NCI-H446 (cell line): ENCODE data around the gene INPP5D.
"Not testable (repeated sequence)": the region's sequence is repeated elsewhere in the genome, so short reads cannot be mapped to it uniquely, and the experiment has no call there.

Source experiments
- DNase-seq, 2 experiments: peaks; one replicate each; lab custom pipeline; 2025; lab: John Stamatoyannopoulos, UW

INPP5D gene

GRCh38 chr2:233032551-233033320 lies 27.4 kb upstream of the INPP5D start, which contains the start of gene NEU2:
Gene NEU2 (plus strand): TSS chr2:233032672. CDS start chr2:233032672, 0 bp downstream.
- DNase-seq: no peak

GRCh38 chr2:233033672-233034071 lies 26.5 kb upstream of the INPP5D start:
- no peak for DNase-seq

DNA sequence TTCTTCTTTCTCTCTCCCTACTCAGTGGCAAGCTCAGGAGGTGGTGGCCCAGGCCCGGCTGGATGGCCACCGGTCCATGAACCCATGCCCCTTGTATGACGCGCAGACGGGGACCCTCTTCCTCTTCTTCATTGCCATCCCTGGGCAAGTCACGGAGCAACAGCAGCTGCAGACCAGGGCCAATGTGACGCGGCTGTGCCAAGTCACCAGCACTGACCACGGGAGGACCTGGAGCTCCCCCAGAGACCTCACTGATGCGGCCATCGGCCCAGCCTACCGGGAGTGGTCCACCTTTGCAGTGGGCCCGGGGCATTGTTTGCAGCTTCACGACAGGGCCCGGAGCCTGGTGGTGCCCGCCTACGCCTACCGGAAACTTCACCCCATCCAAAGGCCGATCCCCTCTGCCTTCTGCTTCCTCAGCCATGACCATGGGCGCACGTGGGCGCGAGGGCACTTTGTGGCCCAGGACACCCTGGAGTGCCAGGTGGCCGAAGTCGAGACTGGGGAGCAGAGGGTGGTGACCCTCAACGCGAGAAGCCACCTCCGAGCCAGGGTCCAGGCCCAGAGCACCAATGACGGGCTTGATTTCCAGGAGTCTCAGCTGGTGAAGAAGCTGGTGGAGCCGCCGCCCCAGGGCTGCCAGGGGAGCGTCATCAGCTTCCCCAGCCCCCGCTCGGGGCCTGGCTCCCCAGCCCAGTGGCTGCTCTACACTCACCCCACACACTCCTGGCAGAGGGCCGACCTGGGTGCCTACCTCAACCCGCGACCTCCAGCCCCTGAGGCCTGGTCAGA lies 25.9 kb upstream of the INPP5D start:
- DNase-seq: no peak

DNA sequence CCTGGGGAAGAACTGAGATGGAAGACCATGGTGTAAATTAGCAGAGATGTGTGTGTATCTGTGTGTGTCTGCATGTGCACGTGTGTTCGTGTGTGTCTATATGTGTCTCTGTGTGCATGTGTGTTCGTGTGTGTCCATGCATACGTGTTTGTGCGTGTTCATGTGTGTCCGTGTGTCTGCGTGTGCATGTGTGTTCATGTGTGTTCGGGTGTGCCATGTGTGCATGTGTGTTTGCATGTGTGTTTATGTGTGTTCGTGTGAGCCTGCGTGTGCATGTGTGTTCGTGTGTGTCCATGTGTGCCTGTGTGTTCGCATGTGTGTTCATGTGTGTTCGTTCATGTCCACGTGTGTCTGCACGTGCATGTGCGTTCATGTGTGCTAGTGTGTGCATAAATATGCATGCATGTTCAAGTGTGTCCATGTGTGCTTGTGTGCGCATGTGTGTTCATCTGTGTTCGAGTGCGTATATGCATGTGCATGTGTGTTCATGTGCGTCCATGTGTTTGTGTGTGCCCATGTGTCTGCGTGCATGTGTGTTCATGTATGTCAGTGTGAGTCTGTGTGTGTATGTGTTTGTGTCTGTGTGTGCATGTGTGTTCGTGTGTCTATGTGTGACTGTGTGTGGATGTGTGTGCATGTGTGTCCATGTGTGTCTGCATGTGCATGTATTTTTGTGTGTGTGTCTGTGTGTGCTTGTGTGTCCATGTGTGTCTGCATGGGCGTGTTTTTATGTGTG lies 24.5 kb upstream of the INPP5D start:
- no peak for DNase-seq

DNA sequence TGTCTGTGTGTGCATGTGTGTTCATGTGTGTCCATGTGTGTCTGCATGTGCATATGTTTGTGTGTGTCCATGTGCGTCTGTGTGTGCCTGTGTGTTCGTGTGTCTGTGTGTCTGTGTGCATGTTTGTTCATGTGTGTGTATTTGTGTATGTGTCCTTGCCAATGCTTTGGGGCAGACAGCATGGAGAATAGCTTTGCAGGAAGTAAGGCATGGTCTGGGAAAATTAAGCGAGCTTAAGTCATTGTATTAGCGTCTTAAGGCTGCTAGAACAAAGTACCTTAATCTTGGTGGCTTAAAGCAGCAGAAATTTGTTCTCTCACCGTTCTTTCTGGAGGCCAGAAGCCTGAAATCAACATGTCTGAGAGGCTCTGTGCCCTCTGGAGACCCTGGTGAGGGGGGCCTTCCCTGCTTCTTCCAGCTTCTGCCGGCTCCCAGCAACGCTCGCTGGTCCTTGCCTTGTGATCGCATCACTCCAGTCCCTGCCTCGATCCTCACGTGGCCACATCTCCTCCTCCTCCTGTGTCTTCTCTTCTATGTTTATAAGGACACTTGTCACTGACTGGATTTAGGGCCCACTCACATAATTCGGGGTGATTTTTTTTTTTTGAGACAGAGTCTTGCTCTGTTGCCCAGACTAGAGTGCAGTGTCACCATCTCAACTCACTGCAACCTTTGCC lies 23.8 kb upstream of the INPP5D start:
- no peak for DNase-seq

DNA sequence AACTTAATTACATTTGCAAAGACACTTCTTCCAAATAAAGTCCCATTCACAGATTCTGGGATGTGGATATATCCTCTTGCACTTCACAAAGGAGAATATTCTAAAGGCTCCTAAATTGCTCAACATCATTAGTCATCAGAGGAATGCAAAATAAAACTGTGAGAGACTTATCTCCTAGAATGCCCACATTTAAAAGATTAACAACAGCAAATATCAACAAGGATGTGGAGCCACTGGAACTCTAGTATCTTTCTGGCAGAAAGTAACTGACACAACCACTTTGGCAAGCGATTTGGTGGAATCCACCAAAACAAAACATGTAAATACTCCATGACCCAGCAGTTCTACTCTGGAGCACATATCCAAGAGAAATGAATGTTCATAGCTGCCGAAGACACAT lies 23.1 kb upstream of the INPP5D start:
- DNase-seq: no peak

GRCh38 chr2:233039212-233039845 lies 20.8 kb upstream of the INPP5D start:
- DNase-seq: no peak

GRCh38 chr2:233039846-233040530 lies 20.2 kb upstream of the INPP5D start:
- no peak for DNase-seq

- no peak for DNase-seq
These were observed 19.6 kb upstream of the INPP5D start for GRCh38 chr2:233040571-233040970.

GRCh38 chr2:233041722-233042323 lies 18.3 kb upstream of the INPP5D start:
- DNase-seq: no peak

GRCh38 chr2:233042549-233042948 lies 17.6 kb upstream of the INPP5D start:
- no peak for DNase-seq

DNA sequence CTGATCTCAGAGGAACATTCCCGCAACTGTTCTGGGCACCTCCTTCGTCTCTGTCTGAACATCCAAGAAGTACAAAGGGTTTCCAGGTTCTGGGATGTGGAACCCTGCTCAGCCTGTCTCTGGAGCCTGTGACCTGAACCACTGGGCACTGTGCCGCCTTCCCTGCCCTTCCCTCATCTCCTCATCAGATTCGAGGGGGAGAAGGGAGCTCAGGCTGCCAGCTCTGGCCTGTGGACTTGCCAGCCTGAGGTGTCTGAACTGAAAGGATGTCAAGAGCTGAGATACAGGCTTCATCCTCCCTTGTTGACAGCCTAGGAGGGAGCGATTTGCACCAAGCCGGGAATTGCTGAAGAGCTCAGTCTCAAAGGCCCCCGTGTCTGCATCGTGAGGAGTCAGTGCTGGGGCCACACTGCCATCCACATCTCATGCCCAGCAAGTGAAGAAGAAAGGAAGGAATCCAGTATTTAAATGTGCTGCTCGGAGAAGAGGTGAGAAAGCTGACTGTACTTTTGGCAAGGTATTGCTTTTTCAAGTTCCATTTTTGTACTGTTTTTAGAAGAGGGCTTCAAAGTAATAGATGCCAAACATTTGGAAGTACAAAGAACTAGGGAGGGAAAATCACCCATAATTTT lies 15.1 kb upstream of the INPP5D start:
- no peak for DNase-seq

GRCh38 chr2:233047206-233047605 lies 12.9 kb upstream of the INPP5D start:
- no peak for DNase-seq

DNA sequence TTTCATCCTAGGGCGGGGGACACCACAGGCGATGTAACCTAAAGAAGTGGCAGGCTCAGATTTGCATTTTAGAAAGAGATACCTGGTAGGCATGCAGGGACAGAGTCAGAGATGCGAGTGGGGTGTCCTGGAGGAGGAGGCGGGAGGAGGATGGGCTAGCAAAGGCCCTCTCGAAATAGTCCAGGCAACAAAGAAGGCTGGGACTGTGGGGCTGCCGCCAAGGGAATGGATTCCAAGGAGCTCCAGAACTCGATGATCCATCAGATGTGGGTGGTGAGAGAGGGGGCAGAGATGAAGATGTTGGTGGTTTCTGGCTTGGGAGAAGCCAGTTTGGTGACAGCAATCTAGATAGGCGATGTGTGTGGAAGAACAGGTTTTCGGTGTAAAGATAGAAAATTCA lies 12.5 kb upstream of the INPP5D start:
- no peak for DNase-seq

DNA sequence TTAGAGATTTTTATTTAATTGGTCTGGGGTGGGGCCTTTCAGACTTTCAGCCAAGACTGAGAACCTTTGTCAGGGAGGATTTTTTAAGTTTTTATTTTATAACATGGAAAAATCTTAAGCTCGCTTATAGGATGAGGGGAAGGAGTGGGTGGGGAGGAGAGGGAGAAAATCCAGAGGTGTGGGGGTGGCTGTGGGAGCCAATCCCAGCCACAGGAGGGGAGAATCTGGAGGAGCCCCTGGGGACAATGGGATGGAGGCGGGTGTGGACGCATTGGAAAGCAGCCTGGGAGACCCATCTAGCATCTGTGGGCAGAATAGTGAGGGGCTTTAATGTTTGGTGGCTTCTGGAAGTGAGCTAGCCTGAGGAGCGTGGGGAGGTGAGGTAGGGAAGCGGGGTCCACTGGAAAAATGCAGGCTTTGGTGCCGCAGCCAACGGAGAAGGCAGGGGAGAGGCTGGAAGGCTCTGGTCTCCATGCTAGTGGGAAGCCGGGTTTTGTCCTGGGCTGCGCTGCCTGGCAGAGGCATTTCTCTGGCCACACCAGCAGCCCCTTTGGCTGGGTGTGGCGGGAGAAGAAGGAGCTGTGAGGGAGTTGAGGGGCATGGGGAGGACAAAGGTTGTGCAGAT lies 11.5 kb upstream of the INPP5D start:
- DNase-seq: no peak

- DNase-seq: no peak
These were observed 10.9 kb upstream of the INPP5D start for GRCh38 chr2:233049194-233049761.

- no peak for DNase-seq
These were observed 8.6 kb upstream of the INPP5D start for GRCh38 chr2:233051241-233052149.

DNA sequence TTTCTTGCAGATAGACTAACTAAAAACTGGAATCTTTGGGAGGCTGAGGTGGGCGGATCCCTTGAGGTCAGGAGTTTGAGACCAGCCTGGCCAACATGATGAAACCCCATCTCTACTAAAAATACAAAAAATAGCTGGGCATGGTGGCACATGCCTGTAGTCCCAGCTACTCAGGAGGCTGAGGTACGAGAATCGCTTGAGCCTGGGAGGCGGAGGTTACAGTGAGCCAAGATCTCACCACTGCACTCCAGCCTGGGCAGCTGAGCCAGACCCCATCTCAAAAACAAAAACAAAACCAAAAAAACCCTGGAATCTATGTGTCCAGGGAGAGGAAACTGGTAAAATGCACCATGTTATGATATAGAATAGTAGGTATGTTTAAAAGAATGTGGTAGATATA lies 7.6 kb upstream of the INPP5D start:
- not testable (repeated sequence) for DNase-seq
